Inflammatory macrophage (primary cell): ENCODE results near the gene PANK2.
"Not testable (repeated sequence)": the region's sequence is repeated elsewhere in the genome, so short reads cannot be mapped to it uniquely, and the experiment has no call there.

Experiments
- DNase-seq, 2 donors: peaks; one replicate each; pipeline ENCODE4 v3.0.0-alpha.2; 2020 to 2022

The PANK2 gene

DNA sequence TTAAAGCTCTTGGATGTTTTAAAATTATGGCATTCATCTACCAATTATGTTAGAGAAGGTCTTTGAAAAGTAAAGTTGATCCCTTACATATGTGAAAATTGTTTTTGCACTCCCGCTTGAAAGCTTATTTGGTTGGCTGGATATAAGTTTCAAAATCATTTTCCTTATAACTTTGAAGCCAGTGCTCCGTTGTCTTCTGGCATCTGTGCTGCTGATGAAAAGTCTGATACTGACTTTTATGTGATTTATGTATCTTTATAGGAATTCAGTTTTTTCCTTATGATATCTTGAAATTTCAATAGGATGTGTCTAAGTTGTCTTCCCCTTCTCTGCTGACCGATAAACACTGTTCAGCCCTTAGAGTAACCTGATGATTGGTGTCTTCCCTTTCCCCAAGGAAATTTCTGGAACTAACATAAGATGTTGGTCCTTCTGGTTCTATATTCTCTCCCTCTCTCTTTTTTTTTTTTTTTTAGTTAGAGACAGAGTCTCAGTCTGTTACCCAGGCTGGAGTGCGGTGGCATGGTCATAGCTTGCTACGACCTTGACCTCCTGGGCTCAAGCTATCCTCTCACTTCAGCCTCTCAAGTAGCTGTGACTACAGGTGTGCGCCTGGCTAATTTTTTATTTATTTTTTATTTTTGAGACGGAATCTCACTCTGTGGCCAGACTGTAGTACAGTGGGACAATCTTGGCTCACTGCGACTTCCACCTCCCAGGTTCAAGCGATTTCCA, 12.7 kb downstream of the PANK2 start:
- DNase-seq = no peak

DNA sequence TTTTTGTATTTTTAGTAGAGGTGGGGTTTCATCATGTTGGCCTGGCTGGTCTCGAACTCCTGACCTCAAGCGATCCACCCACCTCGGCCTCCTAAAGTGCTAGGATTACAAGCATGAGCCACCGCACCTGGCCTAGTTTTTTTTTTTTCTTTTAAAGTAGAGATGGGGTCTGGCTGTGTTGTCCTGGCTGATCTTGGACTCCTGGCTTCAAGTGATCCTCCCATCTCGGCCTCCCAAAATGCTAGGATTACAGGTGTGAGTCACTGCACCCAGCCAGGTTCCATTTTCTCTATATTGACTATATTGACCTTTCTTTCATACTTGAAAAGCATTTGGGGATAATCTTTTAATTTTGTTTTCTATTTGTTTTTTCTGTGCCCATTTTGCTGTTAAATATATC, 13.3 kb downstream of the PANK2 start:
- DNase-seq = no peak

DNA sequence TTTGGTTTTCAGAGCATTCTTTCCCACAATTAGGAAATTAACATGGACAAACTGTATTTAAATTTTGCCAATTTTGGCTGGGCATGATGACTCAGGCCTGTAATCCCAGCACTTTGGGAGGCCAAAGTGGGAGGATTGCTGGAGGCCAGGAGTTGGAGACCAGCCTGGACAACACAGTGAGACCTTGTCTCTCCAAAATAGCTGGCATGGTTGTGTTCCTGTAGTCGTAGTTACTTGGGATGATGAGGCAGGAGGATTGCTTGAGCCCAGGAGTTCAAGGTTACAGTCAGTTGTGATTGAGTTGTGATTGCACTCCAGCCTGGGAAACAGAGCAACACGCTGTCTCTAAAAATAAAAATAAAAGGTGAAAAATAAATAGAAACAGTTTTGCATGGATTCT, 15.0 kb downstream of the PANK2 start:
- no peak for DNase-seq

DNA sequence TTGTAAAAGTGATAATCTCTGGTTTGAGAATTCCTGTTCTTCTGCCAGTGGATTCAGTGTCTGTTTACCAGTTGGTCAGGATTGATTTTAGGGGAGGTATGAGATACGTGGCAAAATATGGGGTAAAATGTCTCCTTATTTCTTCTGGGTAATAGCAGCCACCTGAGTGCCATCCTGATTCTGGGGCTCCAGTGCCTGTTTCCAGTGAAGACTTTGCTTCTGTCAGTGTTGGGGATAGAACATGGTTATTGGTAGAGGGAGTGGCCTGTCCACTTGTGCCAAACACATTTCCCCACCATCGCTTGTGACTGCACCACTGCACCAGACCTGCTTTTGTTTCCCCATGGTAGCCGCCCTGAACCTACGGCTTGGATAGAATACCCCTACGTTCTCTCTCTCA, 15.7 kb downstream of the PANK2 start:
- no peak for DNase-seq

DNA sequence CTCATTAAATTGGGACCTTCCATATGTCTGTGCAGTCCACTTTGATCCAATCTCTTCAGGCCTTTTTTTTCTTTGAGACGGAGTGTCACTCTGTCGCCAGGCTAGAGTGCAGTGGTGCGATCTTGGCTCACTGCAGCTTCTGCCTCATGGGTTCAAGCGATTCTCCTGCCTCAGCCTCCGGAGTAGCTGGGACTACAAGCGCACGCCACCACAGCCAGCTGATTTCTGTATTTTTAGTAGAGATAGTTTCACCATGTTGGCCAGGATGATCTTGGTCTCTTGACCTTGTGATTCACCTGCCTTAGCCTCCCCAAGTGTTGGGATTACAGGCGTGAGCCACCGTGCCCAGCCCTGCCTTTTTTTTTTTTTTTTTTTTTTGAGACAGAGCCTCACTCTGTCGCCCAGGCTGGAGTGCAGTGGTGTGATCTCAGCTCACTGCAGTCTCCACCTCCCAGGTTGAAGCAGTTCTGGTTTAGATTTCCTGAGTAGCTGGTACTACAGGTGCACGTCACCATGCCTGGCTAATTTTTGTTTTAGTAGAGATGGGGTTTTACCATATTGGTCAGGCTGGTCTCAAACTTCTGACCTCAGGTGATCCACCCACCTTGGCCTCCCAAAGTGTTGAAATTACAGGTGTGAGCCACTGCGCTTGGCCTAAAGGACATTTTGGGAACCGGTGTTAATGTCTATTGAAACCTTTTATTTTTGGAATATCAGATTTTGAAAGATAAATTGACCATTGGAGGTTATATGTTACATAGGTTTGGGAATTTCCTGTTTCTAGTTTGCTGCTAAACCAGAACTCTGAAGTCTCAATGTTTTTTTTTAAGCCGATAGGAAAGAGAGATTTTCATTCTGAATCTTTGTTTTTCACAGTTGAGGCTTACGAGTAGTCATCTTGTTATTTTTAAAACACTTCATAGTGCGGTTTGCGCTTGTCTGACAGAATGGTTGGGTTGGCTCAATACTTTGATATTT, 17.8 kb downstream of the PANK2 start:
- DNase-seq = not testable (repeated sequence)

DNA sequence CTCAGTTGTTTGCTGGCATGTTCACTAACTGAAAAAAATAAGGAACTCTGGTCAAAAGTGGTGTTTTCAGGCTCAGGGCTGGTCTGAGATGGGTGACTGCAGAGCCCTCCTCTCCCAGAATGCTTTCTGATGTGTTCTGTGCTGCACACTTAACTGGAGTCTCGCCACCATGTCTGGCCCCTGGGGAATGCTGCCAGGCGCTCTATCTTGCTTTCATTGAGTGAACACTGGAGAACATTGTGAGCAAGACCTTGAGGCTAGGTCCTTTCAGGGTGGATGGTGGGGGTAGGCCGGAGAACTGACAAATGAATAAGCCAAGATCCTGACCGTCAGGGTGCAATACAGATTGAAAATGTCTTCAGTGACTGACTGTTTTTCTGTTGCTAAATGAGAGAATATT, 19.5 kb downstream of the PANK2 start:
- DNase-seq = no peak

DNA sequence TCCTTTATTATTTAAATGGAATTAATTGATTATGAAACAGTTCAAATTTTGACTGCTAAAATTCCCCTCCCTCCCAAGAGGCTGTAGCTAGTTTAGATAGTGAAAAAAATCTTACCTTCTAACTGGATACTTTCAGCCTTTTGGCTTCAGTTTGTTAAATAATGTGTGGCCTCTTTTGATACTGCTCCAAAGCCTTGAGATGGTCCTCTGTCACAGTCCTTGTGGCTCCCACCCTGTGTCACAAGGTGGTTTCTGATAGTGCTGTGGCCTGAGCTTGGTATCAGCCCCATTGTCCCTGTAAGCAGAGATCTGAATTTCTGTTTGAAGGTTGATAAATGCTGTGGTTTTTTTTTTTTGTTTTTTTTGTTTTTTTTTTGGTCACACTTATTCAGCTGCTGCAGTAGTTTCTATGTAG, 20.8 kb downstream of the PANK2 start:
- no peak for DNase-seq

DNA sequence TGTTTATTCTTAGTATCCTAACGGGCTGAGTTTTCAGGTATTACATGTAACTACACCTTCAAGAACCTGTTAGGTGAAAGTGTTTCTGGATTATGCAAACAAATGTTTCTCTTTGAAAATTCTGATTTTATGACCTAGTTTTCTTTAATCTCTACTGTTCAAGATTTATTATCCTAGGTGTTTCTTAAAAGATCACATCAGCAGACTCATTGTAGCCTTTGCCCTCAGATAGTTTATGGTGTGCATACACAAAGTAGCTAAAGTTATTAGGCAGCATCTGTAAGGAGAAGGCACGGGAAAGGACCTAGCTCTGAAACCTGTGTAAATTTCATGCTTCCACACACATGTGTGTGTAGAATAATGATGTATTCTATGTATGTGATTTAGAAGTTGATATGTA, 21.7 kb downstream of the PANK2 start:
- no peak for DNase-seq

DNA sequence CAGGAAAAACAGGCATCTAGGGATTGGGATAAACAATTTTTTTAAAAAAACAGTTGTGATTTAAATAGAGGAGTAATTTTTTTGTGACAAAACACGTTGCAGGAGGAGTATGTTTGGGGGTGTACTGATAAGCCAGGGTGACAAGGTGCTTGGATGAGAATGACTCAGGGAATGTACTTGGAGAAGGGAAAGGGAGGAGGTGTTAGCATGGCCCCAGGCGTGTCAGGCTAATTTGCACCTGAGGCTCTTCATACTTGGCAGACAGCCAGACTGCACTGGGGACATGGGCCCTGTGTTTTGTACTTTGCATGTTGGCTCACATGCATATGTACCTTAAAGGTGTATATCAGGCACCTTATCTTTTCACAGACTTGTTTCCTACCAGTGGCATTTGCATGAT, 22.8 kb downstream of the PANK2 start:
- DNase-seq = no peak

DNA sequence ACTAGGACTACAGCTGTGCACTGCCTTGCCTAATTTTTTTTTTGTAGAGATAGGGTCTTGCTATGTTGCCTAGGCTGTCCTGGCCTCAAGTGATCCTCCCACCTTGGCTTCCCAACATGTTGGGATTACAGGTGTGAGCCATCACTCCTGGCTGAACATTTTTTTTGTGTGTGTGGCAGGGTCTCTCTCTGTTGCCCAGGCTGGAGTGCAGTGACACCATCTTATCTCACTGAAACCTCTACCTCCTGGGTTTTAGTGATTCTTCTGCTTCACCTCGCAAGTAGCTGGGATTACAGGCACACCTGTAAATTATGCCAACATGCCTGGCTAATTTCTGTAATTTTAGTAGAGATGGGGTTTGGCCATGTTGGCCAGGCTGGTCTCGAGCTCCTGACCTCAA, 25.3 kb downstream of the PANK2 start:
- DNase-seq = no peak

DNA sequence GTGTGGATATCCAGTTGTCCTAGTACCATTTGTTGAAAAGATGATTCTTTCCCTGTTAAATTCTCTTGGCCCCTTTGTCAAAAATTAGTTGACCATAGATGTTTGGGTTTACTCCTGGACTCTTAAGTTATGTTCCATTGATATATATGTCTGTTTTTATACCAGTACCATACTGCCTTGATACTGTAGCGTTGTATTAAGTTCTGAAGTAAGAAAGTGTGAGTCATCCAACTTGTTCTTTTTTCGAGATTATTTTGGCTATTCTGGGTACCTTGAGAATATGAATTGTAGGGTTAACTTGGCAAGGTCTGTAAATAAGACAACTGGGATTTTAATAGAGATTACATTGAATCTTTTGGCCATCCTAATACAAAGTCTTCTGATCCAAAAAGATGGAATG, 26.5 kb downstream of the PANK2 start:
- no peak for DNase-seq

DNA sequence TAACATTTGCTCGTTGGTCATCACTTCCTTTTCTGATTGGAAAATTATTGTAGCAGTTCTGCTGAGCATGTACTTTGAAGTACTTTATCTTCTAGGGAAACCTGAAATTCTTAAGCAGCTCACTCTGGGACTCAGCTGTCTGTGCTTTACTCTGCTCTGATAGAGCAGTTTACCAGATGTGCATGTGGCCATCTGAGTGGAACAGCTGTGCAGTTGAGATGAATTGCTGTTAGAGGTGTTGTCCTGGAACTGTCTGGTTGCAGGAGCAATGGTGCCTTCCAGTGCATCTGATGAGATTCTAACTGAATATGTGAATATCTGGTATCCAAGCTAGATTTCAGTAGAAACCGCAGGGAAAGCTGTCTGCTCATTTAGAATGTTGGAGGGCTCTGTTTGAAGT, 27.2 kb downstream of the PANK2 start:
- no peak for DNase-seq

DNA sequence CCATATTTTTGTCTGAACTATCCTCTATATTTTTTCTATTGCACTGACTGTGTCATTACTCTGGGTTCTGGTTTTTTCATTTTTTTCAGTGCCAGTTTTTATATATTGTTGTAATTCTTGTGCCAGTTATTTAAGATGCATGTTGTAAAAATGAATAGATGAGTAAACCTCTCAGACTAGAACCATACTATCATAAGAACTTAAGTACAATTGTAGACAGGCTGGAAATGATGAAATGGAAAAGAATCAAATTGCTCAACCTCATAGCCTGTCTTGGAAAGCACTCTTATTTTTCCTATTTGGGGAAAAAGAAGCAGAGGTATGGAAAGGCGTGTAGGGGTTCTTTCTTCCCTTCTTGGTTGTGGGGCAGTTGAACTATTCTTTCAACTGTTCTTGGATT, 30.2 kb downstream of the PANK2 start:
- DNase-seq = no peak

DNA sequence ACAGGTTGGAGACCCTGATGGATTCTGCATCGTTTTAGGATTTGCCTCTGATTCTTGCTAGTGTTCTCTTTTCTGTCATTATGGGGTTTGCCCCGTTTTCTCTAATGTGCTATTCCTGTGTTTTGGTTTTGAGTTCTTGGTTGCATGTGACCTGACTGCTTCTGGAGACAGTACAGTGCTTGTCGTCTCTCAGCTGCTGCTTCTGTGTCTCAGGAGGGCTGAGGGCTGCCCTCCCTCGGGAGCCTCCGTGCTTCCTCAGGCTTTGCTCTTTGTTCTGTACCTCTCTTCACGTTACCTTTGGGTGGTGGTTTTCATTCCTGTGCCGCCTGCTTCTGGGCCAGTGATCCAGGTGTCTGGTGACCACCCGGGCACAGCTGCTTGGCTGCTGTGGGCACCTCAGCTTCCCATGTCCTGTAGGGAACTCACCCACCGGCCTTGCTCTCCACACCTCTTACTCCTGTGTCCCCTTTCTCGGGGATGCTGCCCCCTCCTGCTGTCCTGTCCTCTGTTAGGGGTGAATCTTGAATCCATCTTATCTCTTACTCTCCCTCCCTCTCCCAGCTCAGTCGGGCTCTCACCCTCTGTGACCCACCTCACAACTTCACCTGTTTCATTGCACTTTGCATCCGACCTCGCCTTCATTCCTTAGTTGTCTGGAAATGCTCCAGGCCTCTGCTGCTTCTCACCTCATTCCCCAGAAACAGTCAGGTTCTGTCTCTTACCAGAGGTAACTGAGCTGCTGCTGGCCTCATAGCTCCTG, 33.2 kb downstream of the PANK2 start:
- no peak for DNase-seq

DNA sequence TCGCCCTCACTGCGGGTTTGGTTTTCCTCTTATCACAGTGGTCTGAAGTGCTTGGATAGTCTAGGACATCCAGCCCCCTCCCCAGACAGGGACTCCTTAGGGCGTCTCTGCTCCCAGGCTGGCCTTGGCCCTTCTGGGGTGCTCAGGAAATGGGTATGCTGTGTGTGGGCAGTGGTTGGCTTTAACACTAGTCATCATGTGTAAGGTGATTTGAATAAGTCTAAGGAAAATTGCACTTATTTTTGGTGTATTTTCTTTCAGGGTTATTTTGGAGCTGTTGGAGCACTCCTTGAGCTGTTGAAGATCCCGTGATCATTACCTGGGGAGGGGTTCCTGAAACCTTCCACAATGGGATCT, 33.8 kb downstream of the PANK2 start:
- no peak for DNase-seq

DNA sequence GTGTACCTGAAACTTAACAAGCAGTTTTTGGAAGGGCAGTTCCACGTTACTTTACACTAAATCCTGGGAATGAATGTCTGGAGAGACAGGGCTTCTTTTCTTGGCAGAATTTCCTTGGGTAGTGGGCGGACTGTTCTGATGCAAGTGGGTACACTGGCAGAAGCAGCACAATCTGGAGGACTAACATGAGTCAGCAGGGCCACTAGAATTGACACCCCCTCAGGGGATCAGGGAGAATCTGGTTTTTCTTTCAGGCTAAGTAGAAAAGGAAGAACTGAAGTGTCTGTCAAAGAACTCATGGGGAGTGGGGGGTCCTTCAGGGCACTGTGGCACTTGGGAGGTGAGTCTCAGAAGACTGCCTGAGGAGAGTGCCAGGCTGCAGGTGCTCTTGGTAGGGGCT, 34.6 kb downstream of the PANK2 start:
- DNase-seq = peak; percentile 75 to 86

DNA sequence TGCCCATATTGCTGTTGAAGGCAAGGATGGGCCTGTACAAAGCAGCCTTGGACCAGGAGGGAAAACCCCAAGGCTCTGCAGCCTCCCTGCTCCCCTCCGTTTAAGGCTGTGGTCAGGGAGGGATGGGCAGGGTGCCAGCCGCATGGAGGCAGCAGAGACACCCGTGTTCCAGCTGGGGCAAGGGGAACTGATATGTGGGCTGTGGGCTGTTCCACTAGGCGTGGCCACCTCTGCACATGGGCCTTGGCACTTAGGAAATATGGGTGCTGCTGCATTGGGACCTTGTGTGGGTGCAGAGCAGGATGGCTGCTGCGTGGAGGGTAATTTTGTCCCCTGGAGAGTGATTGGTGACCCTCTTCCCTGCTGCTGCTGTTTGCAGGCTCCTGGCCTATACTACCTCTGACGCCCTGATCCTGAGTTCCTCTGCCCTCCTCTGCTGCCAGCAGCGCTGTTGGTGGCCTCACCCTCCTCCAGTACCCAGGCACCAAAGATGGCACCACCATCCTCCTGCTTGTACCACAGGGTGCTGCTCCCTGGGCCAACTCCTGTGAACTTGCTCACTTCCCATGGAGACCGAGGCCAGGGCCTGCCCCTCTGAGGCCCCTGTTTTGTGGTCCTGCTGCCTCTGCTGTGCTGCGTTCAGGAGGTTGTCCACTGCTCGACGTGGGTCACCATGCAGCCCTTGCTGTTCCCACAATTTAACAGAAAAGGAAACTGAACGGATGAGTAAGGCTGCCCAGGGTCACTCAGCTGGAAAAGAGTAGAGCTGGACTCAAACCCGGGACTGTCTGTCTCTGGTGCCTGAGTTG, 35.3 kb downstream of the PANK2 start:
- peak; percentile 85 to 92 for DNase-seq

DNA sequence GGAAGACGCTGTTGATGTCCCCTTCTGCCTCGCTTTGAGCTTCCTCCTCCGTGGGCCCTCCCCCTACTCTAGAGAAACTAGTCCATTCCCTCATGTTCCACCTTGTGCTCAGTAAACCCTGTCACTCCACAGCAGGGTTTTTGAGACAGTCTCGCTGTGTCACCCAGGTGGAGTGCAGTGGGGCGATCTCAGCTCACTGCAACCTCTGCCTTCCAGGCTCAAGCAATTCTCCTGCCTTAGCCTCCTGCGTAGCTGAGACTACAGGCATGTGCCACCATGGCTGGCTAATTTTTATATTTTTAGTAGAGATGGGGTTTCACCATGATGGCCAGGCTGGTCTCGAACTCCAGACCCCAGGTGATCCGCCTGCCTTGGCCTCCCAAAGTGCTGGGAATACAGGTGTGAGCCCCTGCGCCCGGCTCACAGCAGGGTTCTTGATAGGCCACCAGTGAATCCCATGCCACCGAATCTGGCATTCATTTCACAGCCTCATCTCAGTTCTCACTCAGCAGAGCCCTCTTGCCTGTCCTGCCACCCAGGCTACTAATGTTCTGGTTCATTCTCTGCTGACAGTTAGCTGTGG, 36.0 kb downstream of the PANK2 start:
- DNase-seq = no peak

DNA sequence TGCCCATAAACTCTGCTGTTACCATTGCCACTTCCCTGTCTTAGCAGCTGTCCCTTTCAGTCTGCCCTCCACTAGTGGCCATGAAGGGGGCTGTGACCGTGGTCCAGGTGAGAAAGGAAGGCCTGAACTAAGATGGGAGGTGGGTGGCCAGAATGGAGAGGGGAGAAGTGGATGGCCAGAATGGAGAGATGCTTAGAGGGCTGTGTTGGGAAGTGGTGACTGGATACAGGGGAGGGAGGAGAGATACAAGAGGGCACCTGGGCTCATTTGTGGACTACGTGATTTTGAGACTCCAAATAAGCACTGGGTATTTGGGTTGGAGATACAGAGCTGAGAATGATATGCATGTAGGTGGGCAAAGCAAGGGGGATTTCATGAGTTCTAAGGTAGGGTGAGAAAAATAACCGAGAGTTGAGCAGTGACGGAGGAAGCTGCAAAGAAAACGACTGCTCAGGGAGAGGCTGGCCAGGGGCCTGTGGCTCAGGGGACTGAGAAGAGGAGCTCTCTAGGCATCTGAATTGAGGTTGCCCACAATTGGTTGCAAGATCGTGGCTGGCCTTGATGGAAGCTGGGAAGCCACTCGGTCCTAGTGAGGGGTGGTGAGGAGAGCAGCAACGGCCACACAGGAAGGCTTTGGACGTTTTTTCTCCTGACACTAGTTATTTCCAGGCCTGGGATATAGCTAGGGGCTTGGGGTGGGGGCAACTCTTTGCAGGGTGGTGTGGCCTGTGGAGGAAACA, 36.9 kb downstream of the PANK2 start:
- no peak for DNase-seq

DNA sequence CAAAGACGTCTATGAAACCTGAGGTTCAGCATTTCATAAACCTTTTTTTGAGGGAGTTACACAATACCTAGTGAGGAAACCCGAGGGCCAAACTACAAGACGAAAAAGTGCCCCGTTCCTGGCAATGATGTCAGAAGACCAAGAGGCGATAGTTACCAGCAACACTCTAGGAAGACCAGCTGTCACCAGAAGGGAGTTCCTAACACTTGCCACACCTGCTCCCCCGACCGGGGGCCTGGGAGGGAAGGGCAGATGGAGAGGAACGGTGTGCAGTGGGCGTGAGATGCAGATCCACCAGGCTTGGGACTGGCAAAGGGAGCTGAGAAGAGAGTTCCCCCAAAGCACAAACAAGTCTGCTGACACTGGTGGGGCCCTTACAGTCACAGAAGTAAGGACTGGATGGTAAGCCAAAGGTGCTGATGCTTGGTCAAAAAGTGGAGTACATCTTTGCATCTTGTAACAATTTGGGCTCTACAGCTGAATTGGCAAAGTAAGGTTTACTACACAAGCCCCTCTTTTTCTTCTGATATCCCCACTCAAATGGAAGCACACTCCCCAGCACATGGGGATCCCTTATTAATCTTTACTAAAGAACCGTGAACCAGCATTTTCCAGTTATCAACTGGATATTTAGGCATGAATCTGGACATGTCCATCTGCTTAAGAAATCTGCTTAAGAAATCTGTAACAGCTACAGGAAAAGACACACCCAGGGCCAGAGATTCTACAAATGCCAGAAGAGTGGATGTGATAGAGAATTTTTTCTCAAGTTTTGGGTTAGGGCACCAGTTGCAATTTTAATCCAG, 38.5 kb downstream of the PANK2 start:
- DNase-seq = peak; percentile 73 to 86

DNA sequence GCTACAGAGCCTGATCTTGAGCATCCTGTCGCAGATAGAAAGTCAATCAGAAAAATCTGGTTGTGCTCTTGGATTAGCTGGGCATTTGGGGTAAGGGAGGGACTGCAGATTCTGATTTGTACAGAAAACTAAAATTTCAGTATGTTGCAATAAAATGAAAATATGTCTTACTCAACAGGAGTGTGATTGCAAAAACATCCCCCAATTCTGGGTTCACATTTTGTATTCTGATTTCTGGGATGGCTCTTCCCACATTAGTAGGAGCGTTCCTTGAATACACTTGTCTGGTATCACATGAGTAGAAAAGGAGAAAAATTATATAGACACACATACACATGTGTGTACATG, 40.5 kb downstream of the PANK2 start:
- DNase-seq = peak in 1 of 2 donors; percentile 42
